Thyroid gland (tissue), 4 donors: ENCODE measurements around the gene FAM228B. TPM values are rescaled to one million over a fixed set of nuclear protein-coding genes. Genes with fewer than 3 reads are reported as not detected.

ENCODE experiments used
- DNase-seq, 2 donors: peaks; one replicate each; pipeline ENCODE4 v3.0.0-alpha.2; 2019
- H3K27ac ChIP-seq, 3 donors: fragments of 200-600 bp; sonication (generic); 1 replicate in 2 of 3; 2 replicates in 1 of 3; pipeline ENCODE4 v1.5.1; 2016 to 2019; ENCODE audit warnings: mild to moderate bottlenecking in 1 of 3, moderate library complexity in 1 of 3
- H3K27me3 ChIP-seq: fragments of 200-600 bp; sonication (generic); one replicate; pipeline ENCODE4 v1.5.1; 2019
- H3K36me3 ChIP-seq, 2 donors: fragments of 200-600 bp; sonication (generic); one replicate each; pipeline ENCODE4 v1.5.1; 2016 to 2019
- H3K4me1 ChIP-seq, 2 donors: fragments of 200-600 bp; sonication (generic); one replicate each; pipeline ENCODE4 v1.5.1; 2017 to 2019
- H3K4me3 ChIP-seq, 3 donors: fragments of 200-600 bp; sonication (generic); replicated peaks in 1 of 3; 1 replicate in 2 of 3; 2 replicates in 1 of 3; pipeline ENCODE4 v1.5.1; 2016; ENCODE audit warnings: mild to moderate bottlenecking in 1 of 3
- H3K9me3 ChIP-seq: fragments of 200-600 bp; sonication (generic); one replicate; pipeline ENCODE4 v1.5.1; 2017
- CTCF ChIP-seq, 6 experiments: fragments of 200-600 bp in 3 of 6; fragments of 450-650 bp in 3 of 6; sonication (generic) in 3 of 6; IDR thresholded peaks; one replicate each; pipeline ENCODE4 v1.5.1; 2016 to 2019; ENCODE audit warnings: antibody characterized with exemption in 6 of 6, mild to moderate bottlenecking in 2 of 6, inconsistent platforms in 1 of 6, moderate library complexity in 1 of 6
- POLR2A ChIP-seq, 2 donors: fragments of 450-650 bp; IDR thresholded peaks; one replicate each; pipeline ENCODE4 v1.6.1; 2017; ENCODE audit warnings: antibody characterized with exemption in 2 of 2, mild to moderate bottlenecking in 2 of 2, moderate library complexity in 1 of 2
- WGBS, 2 donors: methylation state at CpG; one replicate each; pipeline ENCODE4 v1.1.5; 2017; 5-methylcytosine and 5-hydroxymethylcytosine counted together
- intact Hi-C: fragments of 100-400 bp; cut with DNase I; formaldehyde crosslinking; loops from one replicate; pipeline ENCODE4 v1.15.1; 2023
- total RNA-seq, 4 donors: library from RNA; depleted of rRNA; stranded (reverse); fragments of >200 nt; gene quantifications; one replicate each; pipeline ENCODE4 v1.2.3, GENCODE V29; 2016

The FAM228B gene
- total RNA-seq, 4 donors from 2014 or later, result 19.4 to 44.5 (median 22.1) TPM

GRCh38 chr2:24152413-24153197, 29.3 kb downstream of the FAM228B start:
- Histone ChIP-seq H3K9me3 (no peaks in the 10 kb centered on the region), H3K27ac (no peak overlapping the region), H3K4me1 (no peaks in the 10 kb centered on the region), H3K4me3 (no peak overlapping the region), H3K36me3 (no peaks in the 10 kb centered on the region), H3K27me3 (no peaks in the 10 kb centered on the region)
- WGBS, 2 donors, result 95 to 97% methylated on average over 5 of the region's 5 CpGs
- no peak for DNase-seq
- intact Hi-C loops, result no loop called here
- TF ChIP-seq CTCF (IDR thresholded peaks at IDR 0.05) (no peak), POLR2A (IDR thresholded peaks at IDR 0.05) (no peak)

- 91 to 93% methylated on average over 4 of the region's 4 CpGs for WGBS, 2 donors
- TF ChIP-seq CTCF (IDR thresholded peaks at IDR 0.05) (no peak), POLR2A (IDR thresholded peaks at IDR 0.05) (no peak)
- Histone ChIP-seq H3K4me1 (no peaks in the 10 kb centered on the region), H3K27me3 (no peaks in the 10 kb centered on the region), H3K9me3 (no peaks in the 10 kb centered on the region), H3K36me3 (no peaks in the 10 kb centered on the region), H3K4me3 (no peak overlapping the region), H3K27ac (no peak overlapping the region)
- intact Hi-C loops, result no loop called here
- DNase-seq, result no peak
These were observed 30.2 kb downstream of the FAM228B start for GRCh38 chr2:24153478-24153877.

- 86 to 88% methylated on average over 5 of the region's 5 CpGs for WGBS, 2 donors
- no peak for TF ChIP-seq CTCF (IDR thresholded peaks at IDR 0.05)
- TF ChIP-seq POLR2A (IDR thresholded peaks at IDR 0.05), result no peak
- Histone ChIP-seq H3K4me1 (no peaks in the 10 kb centered on the region), H3K27me3 (no peaks in the 10 kb centered on the region), H3K36me3 (no peaks in the 10 kb centered on the region), H3K27ac (no peak overlapping the region), H3K9me3 (no peaks in the 10 kb centered on the region), H3K4me3 (no peak overlapping the region)
- DNase-seq, result no peak
- intact Hi-C loops, result no loop called here
These were observed 34.9 kb downstream of the FAM228B start for GRCh38 chr2:24158131-24158530.

GRCh38 chr2:24159708-24160107, 36.4 kb downstream of the FAM228B start:
- TF ChIP-seq POLR2A (IDR thresholded peaks at IDR 0.05) (no peak), CTCF (IDR thresholded peaks at IDR 0.05) (no peak)

GRCh38 chr2:24160761-24161160, 37.5 kb downstream of the FAM228B start:
- no peaks in the 10 kb centered on the region for H3K36me3 ChIP-seq
- intact Hi-C loops, result no loop called here

More at GRCh38 chr2:24159708-24160107, 36.4 kb downstream of the FAM228B start:
- no peak for DNase-seq
- H3K27me3 ChIP-seq, result no peaks in the 10 kb centered on the region
- H3K4me3 ChIP-seq, result no peak overlapping the region
- WGBS, 2 donors, result 95 to 98% methylated on average over 4 of the region's 4 CpGs
- no peaks in the 10 kb centered on the region for H3K36me3 ChIP-seq
- no peaks in the 10 kb centered on the region for H3K4me1 ChIP-seq
- H3K27ac ChIP-seq, result no peak overlapping the region
- no peaks in the 10 kb centered on the region for H3K9me3 ChIP-seq
- intact Hi-C loops, result no loop called here

More at GRCh38 chr2:24160761-24161160, 37.5 kb downstream of the FAM228B start:
- Histone ChIP-seq H3K4me3 (no peak overlapping the region), H3K9me3 (no peaks in the 10 kb centered on the region), H3K27ac (no peak overlapping the region), H3K27me3 (no peaks in the 10 kb centered on the region), H3K4me1 (no peaks in the 10 kb centered on the region)
- DNase-seq, result no peak
- TF ChIP-seq POLR2A (IDR thresholded peaks at IDR 0.05) (no peak), CTCF (IDR thresholded peaks at IDR 0.05) (no peak)
